HL-60 (cell line): ENCODE results near the gene DDX24.

Experiments
- GABPA ChIP-seq: IDR thresholded peaks from 2 replicates; pipeline ENCODE4 v1.6.1; 2012; ENCODE audit warnings: low read depth
- POLR2AphosphoS5 ChIP-seq: IDR thresholded peaks from 2 replicates; pipeline ENCODE4 v1.6.1; 2012; ENCODE audit warnings: low read depth
- TF ChIP-seq, protein P1 (sequence below): IDR thresholded peaks from one replicate; pipeline ENCODE4 v1.5.1; 2011; ENCODE audit warnings: low read length, control low read depth, inconsistent platforms; ENCODE audit not compliant: insufficient read depth
- TF ChIP-seq, protein P2 (sequence below): IDR thresholded peaks from 2 replicates; pipeline ENCODE4 v1.6.1; 2012; ENCODE audit warnings: low read depth; ENCODE audit not compliant: insufficient replicate concordance

DNA sequence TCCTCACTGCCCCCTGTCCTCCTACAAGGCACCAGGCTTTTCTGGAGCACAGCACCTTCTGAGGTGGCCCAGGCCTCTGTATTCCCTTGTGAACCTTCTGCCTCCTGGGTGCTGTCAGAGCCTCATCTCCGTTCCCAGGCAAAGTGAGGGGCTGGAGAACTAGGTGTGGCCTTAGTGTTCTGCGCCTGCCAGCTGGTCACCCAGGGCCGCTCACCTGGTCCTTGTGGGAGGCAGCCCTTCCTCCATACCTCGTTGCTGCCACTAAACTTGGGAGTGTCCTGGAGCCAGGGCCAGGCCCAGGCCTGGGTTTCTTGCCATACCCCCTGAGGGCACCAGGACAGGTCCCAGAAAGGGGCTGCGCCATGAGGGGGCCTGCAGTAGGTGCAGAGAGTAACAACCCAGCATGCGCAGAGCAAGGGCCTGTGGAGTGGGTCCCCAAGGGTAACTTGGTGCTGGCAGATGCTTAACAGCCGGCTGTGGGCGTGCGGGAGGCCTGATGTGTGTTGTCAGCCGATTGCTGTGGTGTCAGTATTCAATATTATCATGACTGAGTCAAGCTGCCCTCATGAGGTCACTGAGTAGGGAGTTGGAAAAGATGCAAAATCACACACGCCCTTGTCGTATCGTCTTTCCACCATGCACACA is 37.8 kb downstream of the DDX24 start:
- TF ChIP-seq POLR2AphosphoS5 (no peak), GABPA (no peak)
- TF ChIP-seq, protein P1, sequence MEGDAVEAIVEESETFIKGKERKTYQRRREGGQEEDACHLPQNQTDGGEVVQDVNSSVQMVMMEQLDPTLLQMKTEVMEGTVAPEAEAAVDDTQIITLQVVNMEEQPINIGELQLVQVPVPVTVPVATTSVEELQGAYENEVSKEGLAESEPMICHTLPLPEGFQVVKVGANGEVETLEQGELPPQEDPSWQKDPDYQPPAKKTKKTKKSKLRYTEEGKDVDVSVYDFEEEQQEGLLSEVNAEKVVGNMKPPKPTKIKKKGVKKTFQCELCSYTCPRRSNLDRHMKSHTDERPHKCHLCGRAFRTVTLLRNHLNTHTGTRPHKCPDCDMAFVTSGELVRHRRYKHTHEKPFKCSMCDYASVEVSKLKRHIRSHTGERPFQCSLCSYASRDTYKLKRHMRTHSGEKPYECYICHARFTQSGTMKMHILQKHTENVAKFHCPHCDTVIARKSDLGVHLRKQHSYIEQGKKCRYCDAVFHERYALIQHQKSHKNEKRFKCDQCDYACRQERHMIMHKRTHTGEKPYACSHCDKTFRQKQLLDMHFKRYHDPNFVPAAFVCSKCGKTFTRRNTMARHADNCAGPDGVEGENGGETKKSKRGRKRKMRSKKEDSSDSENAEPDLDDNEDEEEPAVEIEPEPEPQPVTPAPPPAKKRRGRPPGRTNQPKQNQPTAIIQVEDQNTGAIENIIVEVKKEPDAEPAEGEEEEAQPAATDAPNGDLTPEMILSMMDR = no peak
- TF ChIP-seq, protein P2, sequence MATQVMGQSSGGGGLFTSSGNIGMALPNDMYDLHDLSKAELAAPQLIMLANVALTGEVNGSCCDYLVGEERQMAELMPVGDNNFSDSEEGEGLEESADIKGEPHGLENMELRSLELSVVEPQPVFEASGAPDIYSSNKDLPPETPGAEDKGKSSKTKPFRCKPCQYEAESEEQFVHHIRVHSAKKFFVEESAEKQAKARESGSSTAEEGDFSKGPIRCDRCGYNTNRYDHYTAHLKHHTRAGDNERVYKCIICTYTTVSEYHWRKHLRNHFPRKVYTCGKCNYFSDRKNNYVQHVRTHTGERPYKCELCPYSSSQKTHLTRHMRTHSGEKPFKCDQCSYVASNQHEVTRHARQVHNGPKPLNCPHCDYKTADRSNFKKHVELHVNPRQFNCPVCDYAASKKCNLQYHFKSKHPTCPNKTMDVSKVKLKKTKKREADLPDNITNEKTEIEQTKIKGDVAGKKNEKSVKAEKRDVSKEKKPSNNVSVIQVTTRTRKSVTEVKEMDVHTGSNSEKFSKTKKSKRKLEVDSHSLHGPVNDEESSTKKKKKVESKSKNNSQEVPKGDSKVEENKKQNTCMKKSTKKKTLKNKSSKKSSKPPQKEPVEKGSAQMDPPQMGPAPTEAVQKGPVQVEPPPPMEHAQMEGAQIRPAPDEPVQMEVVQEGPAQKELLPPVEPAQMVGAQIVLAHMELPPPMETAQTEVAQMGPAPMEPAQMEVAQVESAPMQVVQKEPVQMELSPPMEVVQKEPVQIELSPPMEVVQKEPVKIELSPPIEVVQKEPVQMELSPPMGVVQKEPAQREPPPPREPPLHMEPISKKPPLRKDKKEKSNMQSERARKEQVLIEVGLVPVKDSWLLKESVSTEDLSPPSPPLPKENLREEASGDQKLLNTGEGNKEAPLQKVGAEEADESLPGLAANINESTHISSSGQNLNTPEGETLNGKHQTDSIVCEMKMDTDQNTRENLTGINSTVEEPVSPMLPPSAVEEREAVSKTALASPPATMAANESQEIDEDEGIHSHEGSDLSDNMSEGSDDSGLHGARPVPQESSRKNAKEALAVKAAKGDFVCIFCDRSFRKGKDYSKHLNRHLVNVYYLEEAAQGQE = no peak
